Stimulated activated CD4-positive, alpha-beta T cell treated with anti-CD3 and anti-CD28 coated beads, Interleukin-1b, Interleukin-23, amount 100 ng/mL, for 48 hours (primary cell): ENCODE measurements around the gene TMEM132D.
"Not testable (repeated sequence)": the region's sequence is repeated elsewhere in the genome, so short reads cannot be mapped to it uniquely, and the experiment has no call there.

Source experiments
- DNase-seq: peaks from one replicate; pipeline ENCODE4 v3.0.0-alpha.2; 2020

Gene TMEM132D

DNA sequence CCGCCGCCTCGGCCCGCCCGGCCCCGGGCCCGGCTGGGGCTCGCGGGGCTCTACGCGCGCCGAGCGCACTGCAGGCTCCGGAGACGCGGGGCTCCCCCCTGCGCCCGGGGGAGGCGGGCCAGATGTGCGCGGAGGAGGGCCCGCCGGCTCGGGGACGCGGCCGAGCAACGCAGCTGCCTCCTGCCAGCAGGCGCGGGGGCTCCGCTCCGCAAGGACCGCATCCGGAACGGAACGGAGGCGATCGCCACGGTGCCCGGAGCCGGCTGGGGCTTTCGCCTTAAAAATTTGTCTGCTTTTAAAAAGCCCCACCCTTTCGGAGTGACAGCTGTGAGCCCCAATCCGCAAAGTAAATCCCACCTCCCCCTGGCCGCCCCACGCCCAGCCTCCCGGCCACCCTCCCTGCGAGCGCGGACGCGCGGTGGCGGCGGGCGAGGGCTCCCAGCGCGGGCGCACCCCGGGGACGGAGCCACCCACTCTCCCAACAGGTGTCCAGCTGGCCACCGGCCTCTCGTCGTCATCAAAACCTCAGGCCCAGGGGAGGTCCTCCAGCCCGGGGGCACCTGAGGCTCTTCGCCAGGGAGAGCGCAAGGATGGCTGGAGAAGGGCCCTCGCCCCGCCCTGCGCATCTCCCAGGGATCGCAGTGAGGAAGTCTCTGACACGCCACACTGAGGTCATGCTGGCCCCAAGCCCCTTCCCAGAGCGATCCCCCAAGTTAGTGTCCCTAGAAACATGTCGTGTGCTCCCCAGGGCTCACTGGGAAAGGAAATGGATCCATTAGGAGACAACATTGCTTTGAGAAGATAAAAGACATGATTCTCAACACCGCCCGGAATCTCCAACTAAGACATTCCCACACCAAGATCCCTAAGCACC, at the start of gene TMEM132D:
TSS of gene TMEM132D (minus strand) at position 70 of the 874 bp plus-strand sequence.
- DNase-seq, result no peak

- no peak for DNase-seq
These were observed 45.8 kb upstream of the TMEM132D start for GRCh38 chr12:129949651-129950050.

DNA sequence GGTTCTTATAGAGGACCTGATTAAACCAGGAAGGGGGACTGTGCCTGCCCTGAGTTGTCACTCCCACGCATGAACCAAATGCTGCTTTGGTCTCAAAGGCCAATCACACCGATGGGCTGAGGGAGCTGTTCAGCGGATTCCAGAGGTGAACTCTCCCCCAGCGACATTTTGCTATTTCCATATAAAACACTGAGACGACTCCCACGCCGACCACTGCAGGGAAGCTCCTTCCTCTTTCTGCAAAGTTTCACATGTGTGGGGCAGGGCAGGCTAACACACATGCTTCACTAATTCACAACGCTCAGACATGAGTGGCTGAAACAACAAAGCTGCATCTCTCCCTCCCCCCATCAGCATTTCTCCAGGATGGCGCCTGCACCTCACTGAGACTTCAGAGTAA, 37.8 kb upstream of the TMEM132D start:
- DNase-seq, result no peak

- no peak for DNase-seq
These were observed 34.3 kb upstream of the TMEM132D start for GRCh38 chr12:129938089-129938488.

DNA sequence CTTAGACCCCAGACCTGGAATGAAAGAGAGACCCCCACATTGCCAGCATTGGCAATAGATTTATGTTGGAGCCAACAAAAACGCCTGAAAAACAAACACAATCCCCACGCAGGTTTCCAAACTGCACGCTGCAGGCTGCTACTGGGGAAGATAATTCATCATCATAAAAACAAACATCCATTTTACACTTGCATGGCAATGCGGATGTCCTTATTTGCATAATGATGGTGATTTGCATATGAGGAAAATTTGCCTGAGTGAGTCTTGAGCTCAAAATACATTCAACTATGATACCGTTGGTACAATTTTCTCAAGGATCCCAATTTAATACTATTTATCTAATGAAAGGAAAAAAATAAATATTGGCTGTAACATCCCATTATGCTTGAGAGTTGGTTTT, 33.6 kb upstream of the TMEM132D start:
- no peak for DNase-seq

GRCh38 chr12:129928643-129929042, 24.8 kb upstream of the TMEM132D start:
- no peak for DNase-seq

- no peak for DNase-seq
These were observed 23.6 kb upstream of the TMEM132D start for GRCh38 chr12:129927316-129927900.

DNA sequence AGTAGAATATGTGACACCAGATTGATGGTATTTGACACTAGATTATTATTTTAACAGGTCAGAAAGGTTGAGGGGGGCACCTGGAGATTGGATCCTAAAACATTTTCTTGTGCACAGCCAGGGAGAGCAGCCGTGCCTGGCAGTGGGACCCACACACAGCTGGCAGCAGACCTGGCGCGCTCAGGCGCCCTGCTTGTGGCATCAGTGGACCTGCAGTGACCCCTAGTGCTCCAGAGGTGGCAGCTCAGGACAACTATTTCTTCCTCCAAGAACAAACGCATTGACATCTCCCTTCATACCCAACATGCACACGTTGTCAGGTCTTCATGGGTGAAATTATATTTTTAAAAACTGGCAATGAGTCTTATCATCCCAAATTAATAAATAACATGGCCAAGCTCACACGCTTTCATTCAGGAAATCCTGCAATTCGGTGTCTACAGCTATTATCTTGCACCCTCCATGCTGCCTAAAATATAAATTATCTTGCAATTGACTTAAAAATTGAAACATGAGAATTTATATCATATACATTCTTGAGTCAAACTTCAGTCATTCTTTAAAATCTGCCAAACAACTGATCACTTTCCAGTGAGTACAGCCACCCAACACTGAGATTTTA, 7.7 kb upstream of the TMEM132D start:
- DNase-seq, result peak; percentile 29

DNA sequence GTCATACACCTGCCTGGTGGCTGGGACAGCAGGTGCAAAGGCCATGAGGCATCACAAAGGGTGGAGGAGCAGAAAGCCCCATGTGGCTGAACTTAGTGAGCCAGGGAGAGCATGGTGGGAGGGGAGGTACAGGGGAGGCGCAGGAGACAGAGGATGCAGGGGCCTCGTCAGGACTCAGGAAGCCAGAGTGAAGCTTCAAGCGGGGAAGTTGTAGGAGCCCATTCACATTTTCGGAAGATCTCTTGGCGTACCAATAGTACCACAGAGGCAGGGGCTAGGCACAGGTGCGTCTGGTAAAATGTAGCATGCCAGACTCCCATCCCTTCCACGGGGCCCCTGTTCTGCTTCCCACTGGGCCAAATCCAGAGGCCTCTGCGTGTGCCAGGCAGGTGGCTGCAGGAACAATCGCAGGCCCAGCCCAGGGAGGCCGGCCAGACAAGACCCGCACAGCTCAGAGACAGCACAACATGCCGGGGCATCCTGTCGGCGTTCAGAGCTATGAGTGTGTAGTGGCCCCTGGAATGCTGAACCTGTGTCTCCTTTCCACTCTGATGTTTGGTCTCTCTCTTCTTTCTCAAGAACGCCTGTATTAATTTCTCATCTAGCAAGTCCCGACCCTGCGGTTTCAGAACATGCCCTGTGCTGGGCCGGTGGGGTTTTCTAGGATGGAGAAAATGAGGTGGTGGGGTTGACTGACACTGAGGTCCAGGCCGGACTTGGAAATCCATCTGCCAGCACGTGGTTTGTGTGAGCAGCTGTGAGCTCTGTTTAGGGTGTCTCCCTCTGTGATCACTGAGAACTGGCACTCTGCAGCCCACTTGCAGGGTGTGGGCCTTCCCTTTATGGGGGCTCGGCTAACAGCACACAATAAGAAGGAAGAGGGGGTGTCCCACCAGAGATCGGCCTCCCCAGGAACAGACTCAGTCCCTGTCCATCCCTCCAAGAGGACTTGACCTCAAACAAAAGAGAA, 5.5 kb upstream of the TMEM132D start:
- DNase-seq, result no peak

DNA sequence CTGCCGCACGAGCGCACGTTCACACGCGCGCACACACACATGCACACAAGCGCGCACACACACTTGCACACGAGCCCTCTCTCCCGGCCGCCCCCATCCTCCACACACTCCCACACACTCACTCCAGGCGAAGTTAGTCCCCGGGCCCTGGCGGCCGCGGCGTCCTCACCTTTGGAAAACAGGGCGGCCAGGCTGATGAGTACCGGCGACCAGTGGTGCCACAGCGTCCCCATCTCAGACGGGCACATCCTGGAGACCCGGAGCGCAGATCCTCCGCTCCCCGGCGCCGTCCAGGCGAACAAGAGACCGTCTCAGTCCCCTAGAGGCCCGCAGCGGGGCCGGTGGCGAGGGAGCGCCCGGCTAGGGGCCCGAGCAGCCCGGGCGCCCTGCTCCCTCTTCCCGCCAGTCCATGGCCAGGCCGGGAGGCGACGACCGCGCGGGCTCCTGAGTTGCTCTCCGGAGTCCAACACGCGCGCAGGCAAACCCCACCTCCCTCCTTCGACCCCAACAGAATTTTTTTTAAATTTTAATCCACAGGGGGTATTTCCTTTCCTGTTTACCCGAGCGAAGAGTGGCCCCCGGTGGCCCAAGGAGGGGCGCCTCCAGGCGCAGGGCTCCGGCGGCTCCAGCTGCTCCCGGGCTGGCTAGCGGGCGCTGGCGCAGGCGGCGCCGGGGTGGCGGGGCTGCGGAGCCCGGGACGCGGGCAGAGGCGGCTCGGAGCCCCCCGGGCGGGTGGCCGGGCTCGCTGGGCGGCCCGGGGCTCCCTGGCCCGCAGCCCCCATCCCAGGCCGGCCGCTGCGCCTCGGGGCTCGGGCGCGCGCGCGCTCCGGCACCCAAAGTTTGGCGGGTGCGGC, 506 bp downstream of the TMEM132D start:
- DNase-seq, result no peak

DNA sequence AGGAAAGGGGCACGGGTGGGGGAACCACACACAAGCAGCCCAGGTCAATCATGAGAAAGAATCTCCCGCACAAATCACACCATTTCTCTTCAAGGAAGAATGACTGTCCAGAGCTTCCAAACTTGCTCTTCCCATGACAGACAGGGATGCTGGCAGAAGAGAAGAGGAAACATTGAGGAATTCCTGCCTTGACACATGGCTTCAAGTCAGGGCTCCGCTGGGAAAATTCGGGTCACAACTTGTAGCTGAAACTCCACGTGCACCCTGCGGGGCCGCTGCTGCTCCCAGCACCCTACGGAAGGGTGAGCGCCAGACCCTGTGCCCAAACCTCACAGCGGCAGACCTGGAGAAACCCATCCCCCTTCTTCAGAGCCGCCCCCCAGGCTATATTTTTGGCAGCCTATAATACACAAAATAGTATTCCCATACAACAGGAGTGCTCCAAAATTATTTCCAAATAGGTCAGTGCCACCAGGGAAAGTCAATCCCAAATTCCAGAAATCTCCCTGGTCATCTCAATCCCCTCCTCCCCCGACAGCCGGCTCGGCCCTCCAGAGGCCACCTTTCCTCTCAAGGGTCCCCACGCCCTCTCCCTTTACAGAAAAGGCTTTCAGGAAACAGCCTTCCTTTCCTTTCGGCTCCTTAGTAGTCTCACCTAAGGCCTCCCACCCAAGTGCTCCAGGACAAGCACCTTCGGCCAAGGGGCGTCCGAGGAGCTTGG, 1.3 kb downstream of the TMEM132D start:
- no peak for DNase-seq

DNA sequence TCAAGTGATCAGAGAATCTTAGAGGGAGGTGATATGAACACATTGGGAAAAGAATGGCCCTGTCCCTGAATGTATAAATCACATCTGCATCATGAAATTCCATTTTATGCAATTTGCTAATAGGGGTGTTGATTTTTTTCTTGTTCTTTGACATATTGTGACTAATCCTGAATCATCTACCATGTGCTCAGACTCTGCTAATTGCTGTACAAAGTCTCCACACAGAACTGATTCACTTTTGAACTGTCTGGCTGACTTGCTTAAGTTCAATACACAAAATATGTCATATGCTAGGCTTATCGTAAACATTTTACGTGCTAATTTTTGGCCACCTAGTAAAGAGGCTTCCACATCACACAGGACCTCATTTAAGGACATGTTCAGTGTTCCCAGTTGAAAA, 2.6 kb downstream of the TMEM132D start:
- no peak for DNase-seq

DNA sequence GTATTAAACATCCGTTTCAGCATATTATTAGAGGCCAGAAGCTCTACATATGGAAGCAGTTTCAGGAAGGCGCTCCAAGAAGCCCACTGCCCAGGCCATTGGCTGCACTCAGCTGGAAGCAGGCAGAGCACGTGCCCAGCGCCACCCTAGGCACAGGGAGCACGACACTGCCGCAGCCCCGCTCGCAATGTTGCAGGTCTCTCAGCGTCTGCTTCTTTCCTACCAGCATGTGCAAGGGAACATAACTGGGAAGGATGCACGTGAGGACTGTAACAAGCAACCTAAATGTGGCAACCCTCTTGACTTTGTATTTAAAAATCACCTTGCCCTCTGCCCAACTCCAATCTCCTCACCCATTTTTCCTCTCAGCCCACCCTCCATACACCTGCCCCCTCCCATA, 3.5 kb downstream of the TMEM132D start:
- no peak for DNase-seq

- not testable (repeated sequence) for DNase-seq
These were observed 4.8 kb downstream of the TMEM132D start for GRCh38 chr12:129899045-129899444.

- no peak for DNase-seq
These were observed 10.1 kb downstream of the TMEM132D start for GRCh38 chr12:129893691-129894090.

DNA sequence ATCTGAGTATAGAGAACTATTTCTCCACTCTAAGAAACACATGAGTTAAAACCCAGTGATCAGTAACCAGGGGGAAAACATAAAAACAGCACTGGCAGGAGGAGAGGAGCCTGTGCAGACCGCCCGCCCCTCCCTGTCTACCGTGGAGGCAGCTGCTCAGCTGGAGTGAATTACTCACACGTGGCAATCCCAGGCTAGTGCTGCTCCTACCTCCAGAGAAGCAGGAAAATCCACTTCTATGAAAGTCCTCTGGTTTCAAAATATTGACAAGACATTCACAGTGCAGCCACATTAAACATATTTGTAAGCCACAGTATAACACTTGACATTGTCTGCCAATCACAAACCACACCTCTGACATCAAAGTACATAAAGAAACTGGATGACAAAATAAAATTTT, 16.7 kb downstream of the TMEM132D start:
- no peak for DNase-seq

GRCh38 chr12:129886541-129886940, 17.3 kb downstream of the TMEM132D start:
- no peak for DNase-seq

DNA sequence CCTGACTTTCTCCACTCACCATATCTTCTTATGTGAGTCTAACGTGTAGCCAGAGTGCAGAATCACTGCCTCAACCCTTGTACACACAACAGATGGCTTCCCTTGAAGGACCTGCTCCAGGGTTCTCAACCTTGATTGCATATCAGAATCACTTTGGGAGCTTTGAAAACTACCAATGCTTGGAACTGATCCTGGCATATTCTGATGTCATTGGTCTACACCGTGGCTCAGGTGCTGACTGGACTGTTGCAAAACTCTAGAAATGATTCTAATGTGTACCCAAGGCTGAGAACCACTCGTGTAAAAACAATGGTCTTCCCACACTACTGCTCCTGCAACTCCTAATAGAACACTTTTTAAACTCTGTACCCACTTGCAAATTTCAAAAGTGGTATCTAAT, 18.5 kb downstream of the TMEM132D start:
- DNase-seq, result no peak

DNA sequence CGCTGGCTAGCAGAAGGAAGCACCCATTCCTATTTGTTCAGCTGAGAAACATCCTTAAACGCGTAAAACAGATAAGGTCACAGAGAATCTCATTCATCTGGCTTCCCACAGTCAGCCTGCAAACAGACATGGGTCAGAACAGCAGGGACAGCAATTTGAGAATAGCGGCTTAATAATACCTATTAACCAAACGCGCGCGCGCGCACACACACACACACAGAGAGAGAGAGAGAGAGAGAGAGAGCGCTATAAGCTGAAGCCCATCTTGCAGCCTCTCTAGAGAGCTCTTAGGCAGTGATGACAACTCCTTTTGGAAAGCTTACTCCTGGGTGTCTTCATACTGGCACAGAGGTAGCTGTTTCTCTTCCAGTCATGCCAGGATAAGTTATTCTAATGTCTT, 26.4 kb downstream of the TMEM132D start:
- DNase-seq, result no peak

DNA sequence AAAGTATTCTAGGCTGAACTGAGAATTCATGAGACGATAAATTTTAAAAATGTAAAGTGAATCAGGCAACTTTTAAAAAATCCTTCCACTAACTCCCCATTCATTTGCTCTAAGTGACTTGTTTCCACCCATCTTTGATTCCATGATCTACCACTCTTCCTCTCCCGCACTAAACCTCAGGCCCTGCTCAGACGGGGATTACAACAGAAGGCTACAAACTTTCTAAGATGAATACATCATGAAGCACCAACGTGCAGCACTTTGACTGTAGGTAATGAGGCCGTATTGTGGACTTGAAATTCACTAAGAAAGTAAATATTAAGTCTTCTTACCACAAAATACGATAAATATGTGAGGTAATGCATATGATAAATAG, 30.0 kb downstream of the TMEM132D start:
- no peak for DNase-seq
